H54 (cell line): ENCODE results near the gene ALG2.

Experiments
- DNase-seq: peaks from one replicate; pipeline ENCODE4 v3.0.0; 2011; ENCODE audit warnings: low spot score, mixed read lengths; ENCODE audit not compliant: insufficient read length
- FAIRE-seq: peaks from 3 replicates; lab custom pipeline; 2011; peaks lifted over from hg19 to GRCh38; lab: Jason Lieb, UNC
- POLR2A ChIP-seq: IDR thresholded peaks from 2 replicates; pipeline ENCODE4 v1.6.1; 2011; ENCODE audit warnings: low read depth, mild to moderate bottlenecking, low read length

The ALG2 gene

DNA sequence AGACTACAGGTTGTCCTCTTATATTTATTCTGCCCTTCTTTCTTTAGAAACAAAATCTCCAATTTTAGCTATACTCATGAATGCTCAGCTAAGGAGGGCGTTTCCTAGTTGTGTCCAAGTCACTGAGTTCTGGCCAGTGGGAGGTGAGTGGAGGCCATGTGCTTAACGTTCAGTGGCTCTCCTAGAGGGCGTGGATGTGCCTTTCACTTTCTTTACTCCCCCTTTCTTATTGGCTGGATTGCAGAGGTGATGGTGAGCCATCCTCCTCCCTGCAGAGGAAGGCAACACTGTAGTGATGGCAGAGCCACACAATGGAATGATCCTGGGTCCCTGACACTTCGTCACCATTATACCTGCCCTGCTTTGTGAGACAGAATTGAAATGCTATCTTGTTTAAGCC is 54.6 kb downstream of the ALG2 start:
- no peak for TF ChIP-seq POLR2A
- DNase-seq = no peak
- FAIRE-seq = no peak
